ENCODE data around the gene PDGFD.

PDGFD gene

DNA sequence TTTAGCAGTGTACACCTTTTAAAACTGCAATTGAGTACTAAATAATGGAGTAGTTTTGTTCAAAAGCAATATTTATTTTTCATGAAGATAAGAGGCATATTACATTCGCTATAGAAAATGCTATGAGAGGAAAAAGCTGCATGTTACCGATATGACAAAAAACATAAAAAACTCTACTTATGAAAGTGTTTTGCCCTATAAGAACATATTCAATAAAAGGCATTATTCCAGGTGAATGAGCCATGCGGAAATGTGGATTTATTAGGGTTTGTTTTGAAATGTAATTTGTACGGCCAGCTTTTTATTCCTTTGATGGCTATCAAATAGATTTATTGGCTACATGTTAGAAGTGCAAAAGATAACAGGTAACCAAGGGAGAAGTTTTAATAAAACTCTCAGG, 256.8 kb downstream of the PDGFD start:
- DNase-seq (ENCODE audit: low read depth, low spot score): no peak
- in situ Hi-C loops (cut with HindIII; ENCODE audit: low sequenced_read_pairs): no loop called here
- TF ChIP-seq, protein P1, sequence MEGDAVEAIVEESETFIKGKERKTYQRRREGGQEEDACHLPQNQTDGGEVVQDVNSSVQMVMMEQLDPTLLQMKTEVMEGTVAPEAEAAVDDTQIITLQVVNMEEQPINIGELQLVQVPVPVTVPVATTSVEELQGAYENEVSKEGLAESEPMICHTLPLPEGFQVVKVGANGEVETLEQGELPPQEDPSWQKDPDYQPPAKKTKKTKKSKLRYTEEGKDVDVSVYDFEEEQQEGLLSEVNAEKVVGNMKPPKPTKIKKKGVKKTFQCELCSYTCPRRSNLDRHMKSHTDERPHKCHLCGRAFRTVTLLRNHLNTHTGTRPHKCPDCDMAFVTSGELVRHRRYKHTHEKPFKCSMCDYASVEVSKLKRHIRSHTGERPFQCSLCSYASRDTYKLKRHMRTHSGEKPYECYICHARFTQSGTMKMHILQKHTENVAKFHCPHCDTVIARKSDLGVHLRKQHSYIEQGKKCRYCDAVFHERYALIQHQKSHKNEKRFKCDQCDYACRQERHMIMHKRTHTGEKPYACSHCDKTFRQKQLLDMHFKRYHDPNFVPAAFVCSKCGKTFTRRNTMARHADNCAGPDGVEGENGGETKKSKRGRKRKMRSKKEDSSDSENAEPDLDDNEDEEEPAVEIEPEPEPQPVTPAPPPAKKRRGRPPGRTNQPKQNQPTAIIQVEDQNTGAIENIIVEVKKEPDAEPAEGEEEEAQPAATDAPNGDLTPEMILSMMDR (IDR thresholded peaks at IDR 0.05; ENCODE audit: low read depth, low read length): no peak
- H3K4me3 ChIP-seq (ENCODE audit: low read depth, low read length): no peak overlapping the region

DNA sequence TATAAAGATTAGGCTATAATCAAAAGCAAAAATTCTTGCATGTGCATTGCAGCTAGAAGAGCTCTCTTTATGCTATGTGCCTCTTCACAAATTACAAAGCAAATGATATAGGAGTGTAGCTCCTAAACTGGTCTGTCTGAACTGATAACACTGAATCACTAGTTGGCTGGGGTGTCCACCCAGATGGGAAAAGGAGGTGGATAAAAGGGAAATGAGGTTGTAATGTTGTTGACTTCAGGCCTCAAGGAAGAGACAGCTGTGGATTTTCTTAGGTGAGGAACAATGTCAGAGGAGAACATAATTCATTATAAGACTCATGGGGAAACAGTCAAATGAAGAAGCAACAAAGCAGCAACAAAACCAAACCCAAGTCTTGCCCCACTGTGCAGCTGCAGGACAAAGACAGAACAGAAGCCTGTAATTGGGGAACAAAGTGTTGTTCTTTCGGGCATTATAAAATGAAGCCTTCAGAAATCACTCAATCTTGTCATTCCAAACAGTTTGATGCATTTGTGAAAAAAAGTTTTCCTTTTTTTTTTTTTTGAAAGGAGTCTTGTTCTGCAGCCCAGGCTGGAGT, 257.6 kb downstream of the PDGFD start:
- in situ Hi-C loops (cut with HindIII; ENCODE audit: low sequenced_read_pairs): no loop called here
- DNase-seq (ENCODE audit: low read depth, low spot score): no peak
- TF ChIP-seq, protein P1 (IDR thresholded peaks at IDR 0.05; ENCODE audit: low read depth, low read length): no peak
- H3K4me3 ChIP-seq (ENCODE audit: low read depth, low read length): no peak overlapping the region

DNA sequence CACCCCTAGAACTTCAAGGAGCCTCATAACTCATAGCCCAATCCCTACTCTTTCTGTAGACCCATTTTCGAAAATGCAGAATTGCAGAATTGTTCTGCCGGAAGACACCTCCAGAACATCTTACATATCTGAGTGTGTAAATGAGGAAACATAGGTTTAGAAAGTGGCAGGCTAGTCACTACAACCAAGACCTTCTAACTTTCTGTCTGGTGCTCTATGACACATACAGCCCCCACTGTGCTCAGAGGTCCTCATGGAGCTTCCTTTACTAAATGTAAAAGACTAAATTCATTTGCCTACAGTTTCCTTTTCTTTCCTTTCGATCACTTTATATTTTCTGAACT, 259.7 kb downstream of the PDGFD start:
- no peak overlapping the region for H3K4me3 ChIP-seq (ENCODE audit: low read depth, low read length)

DNA sequence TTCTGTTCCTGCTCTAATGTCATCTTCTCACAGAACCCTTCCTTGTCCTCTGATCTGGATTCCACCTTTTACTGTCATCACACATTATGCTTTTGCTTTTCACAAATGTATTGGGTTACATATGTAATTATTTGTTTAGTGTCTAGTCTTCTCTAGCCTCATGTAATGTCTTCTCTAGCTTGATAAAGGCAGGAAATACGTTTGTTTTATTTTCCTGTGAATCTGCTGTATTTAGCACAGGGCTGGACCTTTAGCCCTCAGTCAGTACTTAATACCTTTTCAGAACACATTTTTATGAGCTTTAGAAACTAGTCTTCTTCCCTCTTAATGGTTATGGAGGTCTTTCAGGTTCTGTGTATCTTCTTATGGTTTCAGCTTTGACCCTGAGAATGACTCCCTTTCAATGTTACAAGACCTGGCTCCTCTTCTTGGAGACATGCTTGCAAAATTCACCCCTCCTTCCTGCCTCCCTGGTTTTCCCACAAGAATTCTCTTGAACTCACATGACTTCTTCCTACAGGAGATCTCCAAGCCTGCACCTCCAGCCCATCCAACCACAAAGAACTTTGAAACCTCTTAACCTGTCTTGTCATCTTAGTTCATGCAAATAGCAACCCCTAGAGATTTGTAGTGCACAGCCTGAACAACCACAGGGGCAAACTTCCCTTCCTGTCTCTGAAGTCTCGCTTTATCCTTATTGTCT, 260.2 kb downstream of the PDGFD start:
- no peak overlapping the region for H3K4me3 ChIP-seq (ENCODE audit: low read depth, low read length)
- TF ChIP-seq, protein P1 (IDR thresholded peaks at IDR 0.05; ENCODE audit: low read depth, low read length): no peak
- no peak for DNase-seq (ENCODE audit: low read depth, low spot score)
- in situ Hi-C loops (cut with HindIII; ENCODE audit: low sequenced_read_pairs): no loop called here

More for the DNA sequence above, 259.7 kb downstream of the PDGFD start:
- in situ Hi-C loops (cut with HindIII; ENCODE audit: low sequenced_read_pairs): no loop called here
- TF ChIP-seq, protein P1 (IDR thresholded peaks at IDR 0.05; ENCODE audit: low read depth, low read length): no peak
- no peak for DNase-seq (ENCODE audit: low read depth, low spot score)

DNA sequence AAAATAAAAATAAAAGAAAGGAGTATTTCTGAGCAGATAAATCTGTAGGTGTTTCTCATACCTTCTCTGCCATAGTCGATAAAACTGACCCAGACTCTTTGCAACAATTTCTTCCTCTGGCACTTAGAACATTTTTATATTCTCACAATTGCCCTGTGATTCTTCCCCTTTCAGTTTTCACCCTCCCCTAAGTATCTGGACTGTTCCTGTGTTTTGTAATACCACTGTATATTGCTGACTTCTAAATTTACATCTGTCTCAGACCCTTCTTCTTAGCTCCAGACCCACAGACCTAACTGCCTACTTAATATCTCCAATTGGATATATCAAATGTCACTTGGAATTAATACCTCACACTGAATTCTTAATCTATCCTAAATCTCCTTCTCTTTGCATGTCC, 261.0 kb downstream of the PDGFD start:
- TF ChIP-seq, protein P1 (IDR thresholded peaks at IDR 0.05; ENCODE audit: low read depth, low read length): no peak
- in situ Hi-C loops (cut with HindIII; ENCODE audit: low sequenced_read_pairs): no loop called here
- H3K4me3 ChIP-seq (ENCODE audit: low read depth, low read length): no peak overlapping the region
- DNase-seq (ENCODE audit: low read depth, low spot score): no peak

DNA sequence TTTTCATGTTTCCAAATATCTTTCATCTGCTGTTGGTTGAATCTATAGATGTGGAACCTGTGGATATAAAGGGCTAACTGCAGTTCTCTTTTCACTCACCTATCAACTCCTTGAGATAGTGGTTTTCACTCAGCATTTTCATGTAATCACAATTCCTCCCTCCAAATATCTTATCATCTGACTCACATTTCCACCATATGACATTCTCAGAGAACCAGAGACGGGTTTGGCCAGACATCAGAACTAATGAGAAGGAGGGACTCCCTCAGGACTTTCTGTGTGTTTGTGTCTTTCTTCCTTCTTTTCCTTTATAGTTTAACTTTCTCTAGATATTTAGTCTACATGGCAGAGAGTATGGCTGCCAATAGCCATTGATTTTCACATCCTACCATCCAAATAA, 262.3 kb downstream of the PDGFD start:
- in situ Hi-C loops (cut with HindIII; ENCODE audit: low sequenced_read_pairs): no loop called here
- no peak overlapping the region for H3K4me3 ChIP-seq (ENCODE audit: low read depth, low read length)
- TF ChIP-seq, protein P1 (IDR thresholded peaks at IDR 0.05; ENCODE audit: low read depth, low read length): no peak
- DNase-seq (ENCODE audit: low read depth, low spot score): no peak

Data from astrocyte of the spinal cord (primary cell).